Ishikawa (cell line): ENCODE measurements around the gene ADAD2.

Source experiments
- CEBPB ChIP-seq: IDR thresholded peaks from 2 replicates; pipeline ENCODE4 v1.6.1; 2012
- CREB1 ChIP-seq: IDR thresholded peaks from 2 replicates; pipeline ENCODE4 v1.6.1; 2012; ENCODE audit warnings: low read depth
- EGR1 ChIP-seq: IDR thresholded peaks from 2 replicates; pipeline ENCODE4 v1.6.1; 2012
- EP300 ChIP-seq: IDR thresholded peaks from 2 replicates; pipeline ENCODE4 v1.6.1; 2012; ENCODE audit warnings: borderline replicate concordance
- FOXM1 ChIP-seq: IDR thresholded peaks from 2 replicates; pipeline ENCODE4 v1.6.1; 2012; ENCODE audit warnings: low read depth, borderline replicate concordance
- MAX ChIP-seq: IDR thresholded peaks from 2 replicates; pipeline ENCODE4 v1.6.1; 2012
- NFIC ChIP-seq: IDR thresholded peaks from 2 replicates; pipeline ENCODE4 v1.6.1; 2012
- RAD21 ChIP-seq: IDR thresholded peaks from 2 replicates; pipeline ENCODE4 v1.6.1; 2012; ENCODE audit warnings: low read depth
- REST ChIP-seq: IDR thresholded peaks from 2 replicates; pipeline ENCODE4 v1.6.1; 2012; ENCODE audit warnings: low read depth, mild to moderate bottlenecking
- TAF1 ChIP-seq: IDR thresholded peaks from 2 replicates; pipeline ENCODE4 v1.6.1; 2012; ENCODE audit warnings: low read depth, mild to moderate bottlenecking
- TCF12 ChIP-seq: IDR thresholded peaks from 2 replicates; pipeline ENCODE4 v1.6.1; 2012; ENCODE audit warnings: low read depth
- TEAD4 ChIP-seq: IDR thresholded peaks from 2 replicates; pipeline ENCODE4 v1.6.1; 2012
- USF1 ChIP-seq: IDR thresholded peaks from 2 replicates; pipeline ENCODE4 v1.6.1; 2012
- YY1 ChIP-seq: IDR thresholded peaks from 2 replicates; pipeline ENCODE4 v1.6.1; 2012; ENCODE audit warnings: low read depth
- ZBTB7A ChIP-seq: IDR thresholded peaks from 2 replicates; pipeline ENCODE4 v1.6.1; 2012; ENCODE audit warnings: low read depth

ADAD2 gene

GRCh38 chr16:84223456-84223855 is 32.5 kb downstream of the ADAD2 start:
- TF ChIP-seq MAX (no peak), NFIC (no peak), TCF12 (no peak), FOXM1 (no peak), TEAD4 (no peak), EP300 (no peak), CREB1 (no peak), USF1 (no peak), YY1 (no peak), ZBTB7A (no peak)

GRCh38 chr16:84224554-84224953 is 33.6 kb downstream of the ADAD2 start:
- TF ChIP-seq TAF1 (no peak), USF1 (no peak), NFIC (no peak), ZBTB7A (no peak), REST (no peak), EP300 (no peak), CEBPB (no peak), CREB1 (no peak), MAX (no peak), YY1 (no peak), EGR1 (no peak)

- TF ChIP-seq CEBPB (no peak), ZBTB7A (no peak), REST (no peak), EGR1 (no peak), RAD21 (no peak)
These were observed 34.2 kb downstream of the ADAD2 start for GRCh38 chr16:84225126-84225525.

GRCh38 chr16:84225571-84225970 is 34.6 kb downstream of the ADAD2 start:
- TF ChIP-seq USF1: no peak
- TF ChIP-seq RAD21: no peak
- TF ChIP-seq CEBPB: no peak
- no peak for TF ChIP-seq FOXM1
- TF ChIP-seq TCF12: no peak
- no peak for TF ChIP-seq MAX

GRCh38 chr16:84226026-84226425 is 35.1 kb downstream of the ADAD2 start:
- TF ChIP-seq CEBPB (no peak), YY1 (no peak)

- TF ChIP-seq CREB1 (no peak), USF1 (no peak), TEAD4 (no peak), REST (no peak), CEBPB (no peak), TAF1 (no peak), FOXM1 (no peak), NFIC (no peak), MAX (no peak), YY1 (no peak), EP300 (no peak)
These were observed 36.6 kb downstream of the ADAD2 start for GRCh38 chr16:84227548-84227947.
